Liver (tissue), 9 donors: ENCODE data around the gene EIF2A. TPM values are rescaled to one million over a fixed set of nuclear protein-coding genes. Genes with fewer than 3 reads are reported as not detected.

Source experiments
- DNase-seq: peaks from one replicate; pipeline ENCODE4 v3.0.0-alpha.2; 2017; ENCODE audit warnings: low spot score
- H3K27ac ChIP-seq, 2 donors: one replicate each; pipeline ENCODE4 v1.7.0; 2013; ENCODE audit warnings: inconsistent platforms in 2 of 2, low read length in 2 of 2, control low read depth in 1 of 2, low read depth in 1 of 2, mild to moderate bottlenecking in 1 of 2
- H3K27me3 ChIP-seq, 4 donors: one replicate each; pipeline versions ENCODE4 v1.6.1 to v1.7.0; 2013; ENCODE audit warnings: low read length in 3 of 4, inconsistent platforms in 1 of 4, mild to moderate bottlenecking in 1 of 4, moderate library complexity in 1 of 4; ENCODE audit not compliant: control insufficient read depth in 4 of 4, insufficient read depth in 4 of 4
- H3K36me3 ChIP-seq, 4 donors: one replicate each; pipeline versions ENCODE4 v1.6.1 to v1.7.0; 2013; ENCODE audit warnings: low read length in 3 of 4, mild to moderate bottlenecking in 3 of 4, low read depth in 1 of 4, moderate library complexity in 1 of 4; ENCODE audit not compliant: control insufficient read depth in 4 of 4, insufficient read depth in 3 of 4
- H3K4me1 ChIP-seq, 4 donors: one replicate each; pipeline versions ENCODE4 v1.6.1 to v1.7.0; 2013; ENCODE audit warnings: low read length in 3 of 4, mild to moderate bottlenecking in 3 of 4, moderate library complexity in 1 of 4; ENCODE audit not compliant: control insufficient read depth in 4 of 4, insufficient read depth in 4 of 4
- H3K4me3 ChIP-seq, 3 donors: one replicate each; pipeline versions ENCODE4 v1.6.1 to v1.7.0; 2013; ENCODE audit warnings: low read length in 3 of 3, control low read depth in 1 of 3, low read depth in 1 of 3, mild to moderate bottlenecking in 1 of 3
- H3K9ac ChIP-seq, 2 donors: one replicate each; pipeline ENCODE4 v1.7.0; 2013; ENCODE audit warnings: low read length in 2 of 2, mild to moderate bottlenecking in 2 of 2, moderate library complexity in 2 of 2, control low read depth in 1 of 2, low read depth in 1 of 2
- H3K9me3 ChIP-seq, 4 donors: one replicate each; pipeline versions ENCODE4 v1.6.1 to v1.7.0; 2013; ENCODE audit warnings: low read length in 3 of 4; ENCODE audit not compliant: control insufficient read depth in 4 of 4
- ATF3 ChIP-seq: IDR thresholded peaks from 2 replicates; pipeline ENCODE4 v1.6.1; 2016; ENCODE audit warnings: antibody characterized with exemption
- CTCF ChIP-seq: fragments of 150-350 bp; IDR thresholded peaks from 2 replicates; pipeline ENCODE4 v1.5.1; 2017; ENCODE audit warnings: improper control_type of control experiment, low read depth, low read length; ENCODE audit not compliant: missing input control
- EGR1 ChIP-seq, 2 donors: IDR thresholded peaks; 2 replicates each; pipeline ENCODE4 v1.6.1; 2016 to 2018; ENCODE audit warnings: antibody characterized with exemption in 2 of 2, low read depth in 2 of 2
- FOXA1 ChIP-seq: IDR thresholded peaks from 2 replicates; pipeline ENCODE4 v1.6.1; 2016; ENCODE audit warnings: antibody characterized with exemption
- FOXA2 ChIP-seq: IDR thresholded peaks from 2 replicates; pipeline ENCODE4 v1.6.1; 2016; ENCODE audit warnings: antibody characterized with exemption
- GABPA ChIP-seq, 2 donors: IDR thresholded peaks in 1 of 2; conservative IDR thresholded peaks in 1 of 2; 2 replicates each; pipeline ENCODE4 v1.6.1; 2016; ENCODE audit warnings: antibody characterized with exemption in 2 of 2, mild to moderate bottlenecking in 1 of 2, moderate library complexity in 1 of 2
- HNF4A ChIP-seq, 2 donors: conservative IDR thresholded peaks; 2 replicates each; pipeline ENCODE4 v1.6.1; 2016; ENCODE audit warnings: antibody characterized with exemption in 2 of 2, mild to moderate bottlenecking in 2 of 2
- HNF4G ChIP-seq: IDR thresholded peaks from 2 replicates; pipeline ENCODE4 v1.6.1; 2016; ENCODE audit warnings: antibody characterized with exemption
- JUND ChIP-seq, 2 donors: IDR thresholded peaks; 2 replicates each; pipeline ENCODE4 v1.6.1; 2016; ENCODE audit warnings: antibody characterized with exemption in 2 of 2
- NR2F2 ChIP-seq: IDR thresholded peaks from 2 replicates; pipeline ENCODE4 v1.6.1; 2016; ENCODE audit warnings: antibody characterized with exemption
- RAD21 ChIP-seq, 2 donors: IDR thresholded peaks; 2 replicates each; pipeline ENCODE4 v1.6.1; 2016; ENCODE audit warnings: antibody characterized with exemption in 2 of 2, mild to moderate bottlenecking in 2 of 2
- REST ChIP-seq: IDR thresholded peaks from 2 replicates; pipeline ENCODE4 v1.6.1; 2016; ENCODE audit warnings: antibody characterized with exemption, mild to moderate bottlenecking
- RXRA ChIP-seq, 2 donors: IDR thresholded peaks; 2 replicates each; pipeline ENCODE4 v1.6.1; 2017 to 2018; ENCODE audit warnings: antibody characterized with exemption in 2 of 2, mild to moderate bottlenecking in 1 of 2
- SP1 ChIP-seq: IDR thresholded peaks from 2 replicates; pipeline ENCODE4 v1.6.1; 2018; ENCODE audit warnings: antibody characterized with exemption, mild to moderate bottlenecking
- TAF1 ChIP-seq: conservative IDR thresholded peaks from 2 replicates; pipeline ENCODE4 v1.6.1; 2016; ENCODE audit warnings: antibody characterized with exemption, mild to moderate bottlenecking
- YY1 ChIP-seq: IDR thresholded peaks from 2 replicates; pipeline ENCODE4 v1.6.1; 2016; ENCODE audit warnings: antibody characterized with exemption, mild to moderate bottlenecking
- ZBTB33 ChIP-seq: IDR thresholded peaks from 2 replicates; pipeline ENCODE4 v1.6.1; 2016; ENCODE audit warnings: antibody characterized with exemption
- WGBS: extraction: QIAGEN DNeasy Blood & Tissue Kit; methylation state at CpG from one replicate; pipeline ENCODE4 v1.1.7; 2013; 5-methylcytosine and 5-hydroxymethylcytosine counted together
- polyA plus RNA-seq, 2 donors: library from polyadenylated mRNA; stranded (reverse) in 1 of 2; unstranded in 1 of 2; fragments of 200-250 nt in 1 of 2; fragments of >200 nt in 1 of 2; fragmentation: Nextera tagmentation in 1 of 2; extraction: Ambion mirVana in 1 of 2; gene quantifications; one replicate each; pipeline versions ENCODE4 v1.2.1 to v1.2.3, GENCODE V29; 2013 to 2015
- total RNA-seq, 2 donors: library from RNA; depleted of rRNA; stranded (reverse); fragments of >200 nt; gene quantifications; one replicate each; pipeline ENCODE4 v1.2.3, GENCODE V29; 2014
- donor health status: healthy.
- donor health status: healthy.
- donor health status: healthy.
- donor health status: healthy.
- donor health status: healthy.

Gene EIF2A
- total and polyA plus RNA-seq, 4 donors = 23.6 to 104 (median 47.2) TPM

- no peaks in the 10 kb centered on the region for H3K4me1 ChIP-seq
- WGBS = 94% methylated on average over 5 of the region's 5 CpGs
- DNase-seq = no peak
- H3K36me3 ChIP-seq = no peaks in the 10 kb centered on the region
- no peak for TF ChIP-seq HNF4G
- no peak for TF ChIP-seq HNF4A (conservative IDR thresholded peaks at IDR 0.05)
- no peak for TF ChIP-seq FOXA1
- TF ChIP-seq TAF1 = no peak
- TF ChIP-seq ATF3 = no peak
- TF ChIP-seq GABPA (IDR thresholded peaks at IDR 0.05 in 1 of 2, conservative IDR thresholded peaks at IDR 0.05 in 1 of 2) = no peak
- TF ChIP-seq ZBTB33 = no peak
- TF ChIP-seq REST = no peak
- no peak for TF ChIP-seq NR2F2
- no peak overlapping the region for H3K9ac ChIP-seq
- H3K27ac ChIP-seq = no peak overlapping the region
- no peaks in the 10 kb centered on the region for H3K9me3 ChIP-seq
- no peaks in the 10 kb centered on the region for H3K27me3 ChIP-seq
- no peak overlapping the region for H3K4me3 ChIP-seq
These were observed 43.0 kb upstream of the EIF2A start for GRCh38 chr3:150503402-150504099.

- Histone ChIP-seq H3K27me3 (no peaks in the 10 kb centered on the region), H3K4me3 (no peak overlapping the region), H3K4me1 (no peaks in the 10 kb centered on the region), H3K27ac (no peak overlapping the region), H3K36me3 (no peaks in the 10 kb centered on the region), H3K9me3 (no peaks in the 10 kb centered on the region), H3K9ac (no peak overlapping the region)
- DNase-seq = no peak
- whole genome bisulfite sequencing = 87% methylated on average over 3 of the region's 3 CpGs
- TF ChIP-seq EGR1 (IDR thresholded peaks at IDR 0.05; ENCODE audit: low read depth in 2 of 2) = no peak
- TF ChIP-seq HNF4A (conservative IDR thresholded peaks at IDR 0.05) = no peak
- no peak for TF ChIP-seq RAD21 (IDR thresholded peaks at IDR 0.05)
- TF ChIP-seq NR2F2 = no peak
- TF ChIP-seq SP1 = no peak
- TF ChIP-seq JUND (IDR thresholded peaks at IDR 0.05) = no peak
- TF ChIP-seq RXRA (IDR thresholded peaks at IDR 0.05) = no peak
- TF ChIP-seq FOXA2 = no peak
- TF ChIP-seq FOXA1 = no peak
- TF ChIP-seq REST = no peak
- TF ChIP-seq TAF1 = no peak
- TF ChIP-seq CTCF = no peak
- no peak for TF ChIP-seq YY1
- no peak for TF ChIP-seq ZBTB33
These were observed 42.1 kb upstream of the EIF2A start for GRCh38 chr3:150504483-150504882.
